Testis (tissue), 3 donors: ENCODE results near the gene ABTB1. TPM values are rescaled to one million over a fixed set of nuclear protein-coding genes. Genes with fewer than 3 reads are reported as not detected.
A peak's percentile ranks its signal among the peaks of the same experiment; 100 is the strongest.

Experiments
- DNase-seq: peaks from one replicate; pipeline ENCODE4 v3.0.0-alpha.2; 2019
- H3K27ac ChIP-seq, 2 donors: fragments of 200-600 bp; sonication (generic); one replicate each; pipeline ENCODE4 v1.5.1; 2019
- H3K27me3 ChIP-seq: fragments of 200-600 bp; sonication (generic); one replicate; pipeline ENCODE4 v1.5.1; 2019
- H3K36me3 ChIP-seq: fragments of 200-600 bp; sonication (generic); one replicate; pipeline ENCODE4 v1.5.1; 2017; ENCODE audit warnings: low read depth; ENCODE audit errors: missing control alignments
- H3K4me1 ChIP-seq: fragments of 200-600 bp; sonication (generic); one replicate; pipeline ENCODE4 v1.5.1; 2019
- H3K4me3 ChIP-seq, 2 donors: fragments of 200-600 bp; sonication (generic); one replicate each; pipeline ENCODE4 v1.5.1; 2017 to 2019
- H3K9me3 ChIP-seq: fragments of 200-600 bp; sonication (generic); one replicate; pipeline ENCODE4 v1.5.1; 2017
- POLR2A ChIP-seq: fragments of 450-650 bp; IDR thresholded peaks from one replicate; pipeline ENCODE4 v1.6.1; 2017; ENCODE audit warnings: antibody characterized with exemption, mild to moderate bottlenecking, moderate library complexity
- WGBS, 2 donors: methylation state at CpG; one replicate each; pipeline ENCODE4 v1.1.5; 2018; 5-methylcytosine and 5-hydroxymethylcytosine counted together
- intact Hi-C: fragments of 100-400 bp; cut with DNase I; formaldehyde crosslinking; loops from one replicate; pipeline ENCODE4 v1.15.1; 2023; ENCODE audit warnings: low total_unique reads
- polyA plus RNA-seq: library from polyadenylated mRNA; stranded (reverse); fragments of 350-450 nt; fragmentation: Illumina TruSeq; extraction: RNeasy Lipid Tissue Mini Kit (QIAGEN cat#74804); gene quantifications from one replicate; pipeline ENCODE4 v1.2.3, GENCODE V29; 2014; ENCODE audit warnings: low read depth, low replicate concordance; ENCODE audit not compliant: insufficient read depth
- total RNA-seq, 2 donors: library from RNA; depleted of rRNA; stranded (reverse); fragments of >200 nt; gene quantifications; one replicate each; pipeline ENCODE4 v1.2.3, GENCODE V29; 2016
- TF ChIP-seq, protein P1 (sequence below), 3 experiments: fragments of 450-650 bp in 2 of 3; fragments of 200-600 bp in 1 of 3; sonication (generic) in 1 of 3; IDR thresholded peaks; one replicate each; pipeline ENCODE4 v1.5.1; 2016 to 2019; ENCODE audit warnings: antibody characterized with exemption in 3 of 3, mild to moderate bottlenecking in 2 of 3, moderate library complexity in 1 of 3

ABTB1 gene
- total and polyA plus RNA-seq, 3 donors from 2014 or later: 16.7 to 39.1 (median 28.7) TPM

DNA sequence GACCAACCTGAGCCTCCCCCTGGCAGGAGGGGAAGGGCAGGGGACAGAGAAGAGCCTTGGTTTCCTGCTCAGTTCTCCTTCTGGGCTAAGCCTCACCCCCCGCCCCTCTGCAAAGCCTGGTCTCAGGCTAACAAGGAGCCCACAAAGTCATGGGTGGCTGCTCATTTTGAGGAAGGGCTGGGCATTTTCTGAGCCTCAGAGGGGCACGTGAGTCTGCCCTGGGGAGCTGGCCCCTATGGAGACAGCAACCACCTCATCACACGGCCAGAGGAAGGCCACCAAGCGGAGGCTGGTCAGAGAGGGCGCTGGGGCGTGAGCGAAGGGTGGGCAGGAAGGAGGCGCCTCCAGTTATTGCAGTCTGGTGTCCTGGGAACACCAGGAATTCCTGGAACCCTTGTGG, 18.7 kb downstream of the ABTB1 start:
- intact Hi-C loops: loop anchor here (5.0 kb wide), 2 partner anchors 131 to 221 kb away; partner anchors contain the start of gene MGLL
- Histone ChIP-seq H3K27ac (peak overlapping the region in 1 of 2 donors; percentile 53), H3K4me3 (no peak overlapping the region), H3K27me3 (no peaks in the 10 kb centered on the region), H3K36me3 (no peaks in the 10 kb centered on the region), H3K4me1 (peaks cover 9% of the 10 kb centered on the region), H3K9me3 (no peaks in the 10 kb centered on the region)
- WGBS, 2 donors: 92 to 95% methylated on average over 8 of the region's 8 CpGs
- no peak for DNase-seq
- TF ChIP-seq, protein P1, sequence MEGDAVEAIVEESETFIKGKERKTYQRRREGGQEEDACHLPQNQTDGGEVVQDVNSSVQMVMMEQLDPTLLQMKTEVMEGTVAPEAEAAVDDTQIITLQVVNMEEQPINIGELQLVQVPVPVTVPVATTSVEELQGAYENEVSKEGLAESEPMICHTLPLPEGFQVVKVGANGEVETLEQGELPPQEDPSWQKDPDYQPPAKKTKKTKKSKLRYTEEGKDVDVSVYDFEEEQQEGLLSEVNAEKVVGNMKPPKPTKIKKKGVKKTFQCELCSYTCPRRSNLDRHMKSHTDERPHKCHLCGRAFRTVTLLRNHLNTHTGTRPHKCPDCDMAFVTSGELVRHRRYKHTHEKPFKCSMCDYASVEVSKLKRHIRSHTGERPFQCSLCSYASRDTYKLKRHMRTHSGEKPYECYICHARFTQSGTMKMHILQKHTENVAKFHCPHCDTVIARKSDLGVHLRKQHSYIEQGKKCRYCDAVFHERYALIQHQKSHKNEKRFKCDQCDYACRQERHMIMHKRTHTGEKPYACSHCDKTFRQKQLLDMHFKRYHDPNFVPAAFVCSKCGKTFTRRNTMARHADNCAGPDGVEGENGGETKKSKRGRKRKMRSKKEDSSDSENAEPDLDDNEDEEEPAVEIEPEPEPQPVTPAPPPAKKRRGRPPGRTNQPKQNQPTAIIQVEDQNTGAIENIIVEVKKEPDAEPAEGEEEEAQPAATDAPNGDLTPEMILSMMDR (IDR thresholded peaks at IDR 0.05): no peak
- no peak for TF ChIP-seq POLR2A

DNA sequence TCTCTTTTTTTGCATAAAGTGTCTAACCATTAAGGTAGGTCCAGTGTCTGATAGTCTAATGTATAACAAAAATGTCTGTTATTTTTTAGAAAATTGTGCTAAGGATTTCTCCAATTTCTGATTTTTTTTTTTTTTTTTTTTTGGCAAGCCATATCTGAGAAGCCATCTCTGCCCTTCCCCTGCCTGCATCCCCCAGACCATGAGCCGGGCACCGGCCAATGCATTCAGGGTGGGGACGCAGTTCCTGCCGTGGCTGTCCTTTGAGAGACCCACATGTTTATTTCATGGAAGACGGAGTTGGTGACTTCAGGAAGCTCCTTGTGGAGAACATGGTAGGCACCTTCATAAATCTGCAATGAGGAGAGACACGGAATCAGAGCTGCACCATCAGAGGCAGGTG, 19.2 kb downstream of the ABTB1 start:
- no peaks in the 10 kb centered on the region for H3K36me3 ChIP-seq
- H3K9me3 ChIP-seq: no peaks in the 10 kb centered on the region
- H3K4me1 ChIP-seq: peaks cover 14% of the 10 kb centered on the region
- no peaks in the 10 kb centered on the region for H3K27me3 ChIP-seq
- no peak for DNase-seq
- intact Hi-C loops: loop anchor here (5.0 kb wide), 2 partner anchors 130 to 220 kb away; partner anchors contain the start of gene MGLL
- TF ChIP-seq, protein P1 (IDR thresholded peaks at IDR 0.05): no peak
- TF ChIP-seq POLR2A: no peak
- WGBS, 2 donors: 83 to 94% methylated on average over 6 of the region's 6 CpGs
- H3K27ac ChIP-seq: no peak overlapping the region
- no peak overlapping the region for H3K4me3 ChIP-seq

DNA sequence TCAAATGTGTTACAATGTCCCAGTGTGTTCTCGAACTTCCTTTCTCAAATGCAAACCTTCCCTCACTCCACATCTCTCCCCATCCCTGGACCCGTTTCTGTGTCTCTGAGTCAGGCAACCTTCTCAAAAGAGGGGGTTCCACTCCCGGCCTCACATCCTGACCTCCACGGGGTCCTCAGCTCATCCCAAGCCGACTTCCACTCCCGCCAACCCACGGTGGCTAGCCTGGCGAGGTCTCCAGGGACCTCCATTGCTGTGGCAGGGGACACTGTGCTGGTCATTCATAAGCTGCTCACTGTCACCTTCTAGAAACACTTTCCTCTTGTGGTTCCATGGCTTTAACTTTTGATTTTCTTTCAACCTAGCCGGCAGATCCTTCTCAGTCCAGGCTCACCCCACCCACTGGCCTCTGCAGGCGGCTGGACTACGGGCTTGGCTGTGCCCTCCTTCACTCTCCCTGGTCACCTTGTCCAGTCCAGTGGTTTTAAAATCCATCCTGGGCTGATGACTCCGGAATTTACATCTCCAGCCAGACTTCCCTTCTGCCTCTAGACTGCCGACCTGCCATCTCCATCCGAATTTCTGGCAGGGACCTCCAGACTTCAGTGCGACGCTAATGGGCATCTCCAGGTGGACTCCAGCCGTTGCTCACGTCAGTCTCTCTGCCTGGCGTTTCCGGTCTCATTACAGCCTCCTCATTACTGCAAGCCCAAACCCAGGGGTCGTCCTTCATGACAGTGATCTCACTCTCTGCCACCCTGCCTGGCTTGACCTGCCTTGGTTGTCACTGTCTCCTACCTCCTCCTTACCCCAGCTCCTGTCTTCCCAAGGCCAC, 20.0 kb downstream of the ABTB1 start:
- Histone ChIP-seq H3K27ac (no peak overlapping the region), H3K4me3 (no peak overlapping the region), H3K36me3 (no peaks in the 10 kb centered on the region), H3K27me3 (no peaks in the 10 kb centered on the region), H3K9me3 (no peaks in the 10 kb centered on the region), H3K4me1 (peaks cover 21% of the 10 kb centered on the region)
- no peak for DNase-seq
- TF ChIP-seq POLR2A: no peak
- TF ChIP-seq, protein P1 (IDR thresholded peaks at IDR 0.05): no peak
- whole genome bisulfite sequencing, 2 donors: 87 to 89% methylated on average over 21 of the region's 21 CpGs
- intact Hi-C loops: loop anchor here (5.0 kb wide), 2 partner anchors 130 to 220 kb away; partner anchors contain the start of gene MGLL

DNA sequence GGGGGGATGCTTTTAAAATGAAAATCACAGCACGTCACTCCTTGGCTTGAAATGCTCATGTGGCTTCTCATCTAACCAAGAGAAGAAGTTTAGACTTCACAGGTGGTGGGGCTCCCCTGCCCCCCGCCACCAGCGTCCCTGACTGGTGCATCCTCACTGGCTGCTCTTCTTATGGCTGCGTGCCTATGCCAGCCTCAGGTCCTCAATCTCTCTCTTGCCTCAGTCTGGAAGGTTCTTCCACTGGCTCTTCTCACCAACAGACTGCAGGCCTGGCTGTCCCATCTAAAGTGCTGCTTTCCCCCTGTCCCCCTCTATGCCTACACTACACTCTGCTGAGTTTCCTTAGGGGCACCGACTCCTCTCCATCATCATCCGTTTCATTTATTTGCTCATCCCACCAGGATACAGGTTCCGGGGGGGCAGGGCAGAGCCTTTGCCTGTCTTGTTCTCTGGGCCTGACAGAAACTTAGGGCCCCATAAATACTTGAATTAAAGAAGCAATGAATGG, 20.6 kb downstream of the ABTB1 start:
- intact Hi-C loops: loop anchor here (5.0 kb wide), 2 partner anchors 129 to 219 kb away; partner anchors contain the start of gene MGLL
- peaks cover 28% of the 10 kb centered on the region for H3K4me1 ChIP-seq
- no peak for DNase-seq
- H3K27ac ChIP-seq: no peak overlapping the region
- TF ChIP-seq, protein P1 (IDR thresholded peaks at IDR 0.05): no peak
- TF ChIP-seq POLR2A: no peak
- WGBS, 2 donors: 87 to 89% methylated on average over 7 of the region's 7 CpGs
- H3K9me3 ChIP-seq: no peaks in the 10 kb centered on the region
- H3K27me3 ChIP-seq: no peaks in the 10 kb centered on the region
- no peak overlapping the region for H3K4me3 ChIP-seq
- no peaks in the 10 kb centered on the region for H3K36me3 ChIP-seq
